ENCODE results near the gene FCMR. TPM values are rescaled to one million over a fixed set of nuclear protein-coding genes. Genes with fewer than 3 reads are reported as not detected.

The FCMR gene
- total RNA-seq, 1 donor from 2014 or later, result not detected

DNA sequence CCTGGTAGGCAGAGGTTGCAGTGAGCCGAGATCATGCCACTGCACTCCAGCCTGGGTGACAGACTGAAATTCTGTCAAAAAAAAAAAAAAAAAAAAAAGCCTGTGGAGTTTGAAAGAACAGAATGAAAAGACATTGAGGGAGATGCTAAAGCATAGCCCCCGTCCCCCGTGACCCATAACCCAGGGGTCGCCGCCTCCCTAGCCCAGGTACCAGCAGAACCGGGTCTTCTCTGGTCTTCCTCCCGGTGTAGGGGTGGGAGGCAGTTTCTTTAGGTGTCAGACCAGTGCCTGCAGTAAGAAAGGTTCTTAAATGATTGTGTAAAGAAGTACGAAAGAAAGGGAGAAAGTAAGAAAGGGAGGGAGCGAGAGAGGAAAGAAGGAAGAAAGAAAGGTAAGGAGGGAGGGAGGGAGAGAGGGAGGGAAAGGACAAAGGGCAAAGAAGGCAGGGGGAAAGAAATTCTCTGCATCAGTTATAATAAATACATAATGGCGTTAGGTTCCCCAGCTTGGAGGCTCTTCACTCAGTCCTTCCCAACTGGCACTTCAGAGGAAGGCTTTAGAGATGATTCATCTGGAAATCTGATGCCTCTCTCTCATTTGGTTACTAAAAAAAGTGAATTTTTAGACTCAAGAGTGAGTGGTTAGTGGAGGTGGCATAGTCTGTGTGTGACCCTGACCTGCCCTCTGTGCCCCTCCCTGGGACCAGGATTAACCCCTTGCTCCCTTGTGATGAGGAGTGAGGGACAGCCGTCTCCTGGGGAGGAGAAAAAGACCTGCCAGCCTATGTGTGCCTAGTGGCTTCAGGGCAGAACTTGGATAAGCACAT lies 23.4 kb downstream of the FCMR start:
- peaks cover 8% of the 10 kb centered on the region for H3K4me1 Mint-ChIP-seq (ENCODE audit: low read depth)
- no peaks in the 10 kb centered on the region for H3K9me3 Mint-ChIP-seq (ENCODE audit: low read depth)
- DNase-seq (ENCODE audit: low spot score, unreplicated experiment), result no peak
- H3K27me3 Mint-ChIP-seq, result peaks cover 44% of the 10 kb centered on the region
- TF ChIP-seq, protein P1, sequence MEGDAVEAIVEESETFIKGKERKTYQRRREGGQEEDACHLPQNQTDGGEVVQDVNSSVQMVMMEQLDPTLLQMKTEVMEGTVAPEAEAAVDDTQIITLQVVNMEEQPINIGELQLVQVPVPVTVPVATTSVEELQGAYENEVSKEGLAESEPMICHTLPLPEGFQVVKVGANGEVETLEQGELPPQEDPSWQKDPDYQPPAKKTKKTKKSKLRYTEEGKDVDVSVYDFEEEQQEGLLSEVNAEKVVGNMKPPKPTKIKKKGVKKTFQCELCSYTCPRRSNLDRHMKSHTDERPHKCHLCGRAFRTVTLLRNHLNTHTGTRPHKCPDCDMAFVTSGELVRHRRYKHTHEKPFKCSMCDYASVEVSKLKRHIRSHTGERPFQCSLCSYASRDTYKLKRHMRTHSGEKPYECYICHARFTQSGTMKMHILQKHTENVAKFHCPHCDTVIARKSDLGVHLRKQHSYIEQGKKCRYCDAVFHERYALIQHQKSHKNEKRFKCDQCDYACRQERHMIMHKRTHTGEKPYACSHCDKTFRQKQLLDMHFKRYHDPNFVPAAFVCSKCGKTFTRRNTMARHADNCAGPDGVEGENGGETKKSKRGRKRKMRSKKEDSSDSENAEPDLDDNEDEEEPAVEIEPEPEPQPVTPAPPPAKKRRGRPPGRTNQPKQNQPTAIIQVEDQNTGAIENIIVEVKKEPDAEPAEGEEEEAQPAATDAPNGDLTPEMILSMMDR (IDR thresholded peaks at IDR 0.05; ENCODE audit: unreplicated experiment), result no peak
- H3K4me3 Mint-ChIP-seq (ENCODE audit: low read depth), result no peak overlapping the region
- no peaks in the 10 kb centered on the region for H3K36me3 Mint-ChIP-seq (ENCODE audit: insufficient read depth)
- no peak overlapping the region for H3K27ac Mint-ChIP-seq

DNA sequence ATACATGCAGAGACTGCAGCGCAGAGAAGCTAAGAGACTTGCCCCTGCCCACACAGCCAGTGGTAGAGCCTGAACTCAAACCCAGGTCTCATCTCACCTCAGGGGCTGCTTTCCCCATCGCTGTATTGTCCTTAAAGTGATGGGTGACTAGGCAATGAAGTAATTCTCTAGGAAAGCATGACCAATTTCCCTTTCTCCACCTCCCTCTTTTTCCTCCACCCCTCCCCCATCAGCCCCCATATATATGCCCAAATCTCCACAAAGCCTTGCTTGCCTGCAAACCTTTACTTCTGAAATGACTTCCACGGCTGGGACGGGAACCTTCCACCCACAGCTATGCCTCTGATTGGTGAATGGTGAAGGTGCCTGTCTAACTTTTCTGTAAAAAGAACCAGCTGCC lies 24.6 kb downstream of the FCMR start, which contains the start of gene IL24:
Gene IL24, plus strand, starts transcription at position 269 of the 400 bp plus-strand sequence. CDS start 390 bp downstream, outside the sequence.
- DNase-seq (ENCODE audit: low spot score, unreplicated experiment), result no peak
- Mint-ChIP-seq H3K27me3 (peaks cover 37% of the 10 kb centered on the region), H3K4me1 (ENCODE audit: low read depth) (peaks cover 8% of the 10 kb centered on the region), H3K4me3 (ENCODE audit: low read depth) (no peak within 1 kb of the TSS), H3K36me3 (ENCODE audit: insufficient read depth) (no peaks in the 10 kb centered on the region), H3K9me3 (ENCODE audit: low read depth) (no peaks in the 10 kb centered on the region), H3K27ac (no peak within 1 kb of the TSS)
- TF ChIP-seq, protein P1 (IDR thresholded peaks at IDR 0.05; ENCODE audit: unreplicated experiment), result no peak

DNA sequence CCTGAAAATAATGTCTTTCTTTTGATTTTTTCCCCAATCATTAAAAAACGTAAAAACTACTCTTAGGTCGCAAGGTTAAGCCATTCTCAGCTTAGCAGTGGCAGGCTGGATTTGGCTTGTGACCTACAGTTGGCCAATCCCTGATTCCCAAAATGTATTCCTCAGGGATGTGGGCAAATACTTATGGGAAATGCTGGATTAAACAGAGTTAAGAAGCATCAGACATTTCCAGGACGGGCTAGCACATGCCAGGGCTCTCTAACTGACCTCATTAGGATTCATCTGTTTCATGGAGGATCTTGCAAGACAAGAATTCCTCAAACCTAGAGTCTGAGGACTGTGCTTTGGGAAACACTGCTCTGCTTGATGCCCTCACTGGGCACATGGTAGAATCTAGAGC lies 25.5 kb downstream of the FCMR start:
- peaks cover 40% of the 10 kb centered on the region for H3K27me3 Mint-ChIP-seq
- peaks cover 8% of the 10 kb centered on the region for H3K4me1 Mint-ChIP-seq (ENCODE audit: low read depth)
- TF ChIP-seq, protein P1 (IDR thresholded peaks at IDR 0.05; ENCODE audit: unreplicated experiment), result no peak
- H3K27ac Mint-ChIP-seq, result no peak overlapping the region
- no peaks in the 10 kb centered on the region for H3K9me3 Mint-ChIP-seq (ENCODE audit: low read depth)
- DNase-seq (ENCODE audit: low spot score, unreplicated experiment), result no peak
- H3K36me3 Mint-ChIP-seq (ENCODE audit: insufficient read depth), result no peaks in the 10 kb centered on the region
- H3K4me3 Mint-ChIP-seq (ENCODE audit: low read depth), result no peak overlapping the region

DNA sequence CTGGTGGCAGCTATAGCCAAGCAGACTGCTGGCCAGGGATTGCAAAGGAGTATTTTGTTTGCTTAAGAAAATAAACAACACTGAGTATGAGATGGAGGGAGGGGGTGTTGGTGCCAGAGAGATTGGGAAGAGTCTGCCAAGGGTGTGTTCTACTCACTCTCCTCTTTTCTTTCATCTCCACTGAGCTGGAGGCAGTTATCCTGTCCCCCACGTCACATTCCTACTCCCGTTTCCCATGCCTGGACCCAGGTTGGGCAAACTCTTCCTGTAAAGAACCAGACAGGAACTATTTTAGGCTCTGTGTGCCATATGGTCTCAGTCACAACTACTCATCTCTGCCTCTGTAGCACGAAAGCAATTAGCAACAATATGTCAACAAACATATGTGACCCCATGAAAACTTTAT lies 25.9 kb downstream of the FCMR start:
- no peak overlapping the region for H3K4me3 Mint-ChIP-seq (ENCODE audit: low read depth)
- DNase-seq (ENCODE audit: low spot score, unreplicated experiment), result no peak
- peaks cover 8% of the 10 kb centered on the region for H3K4me1 Mint-ChIP-seq (ENCODE audit: low read depth)
- H3K36me3 Mint-ChIP-seq (ENCODE audit: insufficient read depth), result no peaks in the 10 kb centered on the region
- peaks cover 41% of the 10 kb centered on the region for H3K27me3 Mint-ChIP-seq
- no peaks in the 10 kb centered on the region for H3K9me3 Mint-ChIP-seq (ENCODE audit: low read depth)
- TF ChIP-seq, protein P1 (IDR thresholded peaks at IDR 0.05; ENCODE audit: unreplicated experiment), result no peak
- H3K27ac Mint-ChIP-seq, result no peak overlapping the region

DNA sequence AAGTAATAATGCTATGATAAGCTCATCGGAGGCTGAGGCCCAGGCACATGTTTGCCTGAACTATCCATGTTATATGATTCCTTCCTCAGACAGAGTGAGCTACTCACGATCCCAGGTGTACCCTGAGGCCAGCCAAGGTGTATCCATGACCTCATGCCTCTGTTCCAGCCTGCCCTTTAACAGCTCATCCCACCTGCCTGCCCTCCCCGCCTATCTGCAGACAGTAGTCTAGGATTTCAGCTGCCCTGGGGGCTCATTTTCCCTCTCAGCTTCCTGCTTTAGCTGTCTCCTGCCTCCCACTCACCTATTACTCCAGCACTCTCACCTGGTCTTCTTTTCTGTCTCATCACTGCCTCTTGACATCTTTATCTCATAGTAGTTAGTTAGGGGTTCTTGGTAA lies 26.4 kb downstream of the FCMR start:
- H3K4me1 Mint-ChIP-seq (ENCODE audit: low read depth), result peaks cover 8% of the 10 kb centered on the region
- TF ChIP-seq, protein P1 (IDR thresholded peaks at IDR 0.05; ENCODE audit: unreplicated experiment), result no peak
- no peaks in the 10 kb centered on the region for H3K36me3 Mint-ChIP-seq (ENCODE audit: insufficient read depth)
- no peak overlapping the region for H3K27ac Mint-ChIP-seq
- H3K27me3 Mint-ChIP-seq, result peaks cover 37% of the 10 kb centered on the region
- H3K4me3 Mint-ChIP-seq (ENCODE audit: low read depth), result no peak overlapping the region
- no peaks in the 10 kb centered on the region for H3K9me3 Mint-ChIP-seq (ENCODE audit: low read depth)
- DNase-seq (ENCODE audit: low spot score, unreplicated experiment), result no peak
